Posterior cingulate gyrus (tissue), 11 donors: ENCODE measurements around the gene CDHR3.

Experiments used
- DNase-seq, 10 donors: peaks; one replicate each; pipeline versions ENCODE4 v3.0.0 to v3.0.0-alpha.2; 2020 to 2021; ENCODE audit warnings: mixed read lengths in 3 of 10
- intact Hi-C: fragments of 100-400 bp; cut with DNase I; formaldehyde crosslinking; loops from one replicate; pipeline ENCODE4 v1.15.1; 2023

The CDHR3 gene

GRCh38 chr7:106073701-106074100, 110.6 kb downstream of the CDHR3 start:
- no peak for DNase-seq
- intact Hi-C loops = no loop called here

GRCh38 chr7:106074257-106074656, 111.2 kb downstream of the CDHR3 start:
- intact Hi-C loops = no loop called here

GRCh38 chr7:106075937-106076336, 112.9 kb downstream of the CDHR3 start:
- intact Hi-C loops = no loop called here
- no peak for DNase-seq

More at GRCh38 chr7:106074257-106074656, 111.2 kb downstream of the CDHR3 start:
- no peak for DNase-seq

- DNase-seq = no peak
- intact Hi-C loops = no loop called here
Observed at GRCh38 chr7:106076537-106076936, 113.5 kb downstream of the CDHR3 start.

- no peak for DNase-seq
- intact Hi-C loops = no loop called here
Observed at GRCh38 chr7:106080300-106080987, 117.4 kb downstream of the CDHR3 start.

- DNase-seq = no peak
- intact Hi-C loops = no loop called here
Observed at GRCh38 chr7:106082087-106082854, 119.2 kb downstream of the CDHR3 start.
